LNCaP clone FGC (cell line): ENCODE results near the gene TOP2A.
"Not testable (repeated sequence)": the region's sequence is repeated elsewhere in the genome, so short reads cannot be mapped to it uniquely, and the experiment has no call there.

Source experiments
- DNase-seq: peaks from one replicate; pipeline ENCODE4 v3.0.0-alpha.2; 2011; ENCODE audit warnings: low read depth
- H3K4me3 ChIP-seq: 2 replicates; pipeline ENCODE4 v1.5.1; 2011; ENCODE audit warnings: mild to moderate bottlenecking, low read depth, low read length, control low read depth
- TF ChIP-seq, protein P1 (sequence below): IDR thresholded peaks from 2 replicates; pipeline ENCODE4 v1.5.1; 2012; ENCODE audit warnings: mild to moderate bottlenecking; ENCODE audit not compliant: control insufficient read depth, insufficient read depth; ENCODE audit errors: extremely low read depth

Gene TOP2A

DNA sequence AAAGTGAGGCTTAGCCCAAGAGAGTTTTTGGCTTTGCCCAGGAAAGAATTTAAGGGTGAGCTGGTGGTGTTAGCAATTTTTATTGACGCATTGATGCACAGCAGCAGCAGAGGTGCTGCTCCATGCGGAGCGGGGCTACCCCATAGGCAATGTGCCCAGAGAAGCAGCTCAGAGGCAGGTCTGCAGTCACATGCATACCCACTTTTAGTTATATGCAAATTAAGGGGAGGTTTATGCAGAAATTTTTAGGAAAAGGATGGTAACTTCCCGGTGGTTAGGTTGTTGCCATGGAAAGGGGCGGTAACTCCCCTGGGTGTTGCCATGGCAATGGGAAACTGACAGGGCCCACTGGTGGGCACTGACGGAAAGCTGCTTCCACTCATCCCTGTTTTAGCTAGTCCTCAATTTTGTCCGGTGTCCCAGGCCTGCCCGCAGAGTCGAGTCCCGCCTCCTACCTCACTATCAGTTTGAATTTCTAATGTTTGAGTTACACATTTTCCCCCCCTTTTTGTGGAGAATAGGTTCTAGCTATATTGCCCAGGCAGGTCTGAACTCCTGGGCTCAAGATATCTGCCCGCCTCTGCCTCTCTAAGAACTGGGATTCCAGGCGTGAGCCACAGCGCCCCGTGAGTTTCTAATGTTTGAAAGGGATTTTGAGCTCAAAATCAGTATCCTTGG, 42.7 kb downstream of the TOP2A start:
- TF ChIP-seq, protein P1, sequence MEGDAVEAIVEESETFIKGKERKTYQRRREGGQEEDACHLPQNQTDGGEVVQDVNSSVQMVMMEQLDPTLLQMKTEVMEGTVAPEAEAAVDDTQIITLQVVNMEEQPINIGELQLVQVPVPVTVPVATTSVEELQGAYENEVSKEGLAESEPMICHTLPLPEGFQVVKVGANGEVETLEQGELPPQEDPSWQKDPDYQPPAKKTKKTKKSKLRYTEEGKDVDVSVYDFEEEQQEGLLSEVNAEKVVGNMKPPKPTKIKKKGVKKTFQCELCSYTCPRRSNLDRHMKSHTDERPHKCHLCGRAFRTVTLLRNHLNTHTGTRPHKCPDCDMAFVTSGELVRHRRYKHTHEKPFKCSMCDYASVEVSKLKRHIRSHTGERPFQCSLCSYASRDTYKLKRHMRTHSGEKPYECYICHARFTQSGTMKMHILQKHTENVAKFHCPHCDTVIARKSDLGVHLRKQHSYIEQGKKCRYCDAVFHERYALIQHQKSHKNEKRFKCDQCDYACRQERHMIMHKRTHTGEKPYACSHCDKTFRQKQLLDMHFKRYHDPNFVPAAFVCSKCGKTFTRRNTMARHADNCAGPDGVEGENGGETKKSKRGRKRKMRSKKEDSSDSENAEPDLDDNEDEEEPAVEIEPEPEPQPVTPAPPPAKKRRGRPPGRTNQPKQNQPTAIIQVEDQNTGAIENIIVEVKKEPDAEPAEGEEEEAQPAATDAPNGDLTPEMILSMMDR = no peak
- H3K4me3 ChIP-seq = no peak overlapping the region

DNA sequence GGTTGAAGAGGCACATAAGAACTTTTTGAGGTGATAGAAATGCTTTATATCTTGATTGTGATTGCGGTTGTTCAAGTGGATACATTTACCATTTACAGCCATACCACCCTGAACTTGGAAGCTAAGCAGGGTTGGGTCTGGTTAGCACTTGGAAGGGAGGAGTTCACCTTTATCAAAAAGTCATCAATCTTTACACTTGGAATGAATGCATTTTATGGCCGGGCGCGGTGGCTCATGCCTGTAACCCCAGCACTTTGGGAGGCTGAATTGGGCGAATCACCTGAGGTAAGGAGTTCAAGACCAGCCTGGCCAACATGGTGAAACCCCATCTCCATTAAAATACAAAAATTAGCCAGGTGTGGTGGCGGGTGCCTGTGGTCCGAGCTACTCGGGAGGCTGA, 43.7 kb downstream of the TOP2A start:
- DNase-seq = no peak
- no peak overlapping the region for H3K4me3 ChIP-seq
- TF ChIP-seq, protein P1 = no peak

More for the DNA sequence above, 42.7 kb downstream of the TOP2A start:
- no peak for DNase-seq

DNA sequence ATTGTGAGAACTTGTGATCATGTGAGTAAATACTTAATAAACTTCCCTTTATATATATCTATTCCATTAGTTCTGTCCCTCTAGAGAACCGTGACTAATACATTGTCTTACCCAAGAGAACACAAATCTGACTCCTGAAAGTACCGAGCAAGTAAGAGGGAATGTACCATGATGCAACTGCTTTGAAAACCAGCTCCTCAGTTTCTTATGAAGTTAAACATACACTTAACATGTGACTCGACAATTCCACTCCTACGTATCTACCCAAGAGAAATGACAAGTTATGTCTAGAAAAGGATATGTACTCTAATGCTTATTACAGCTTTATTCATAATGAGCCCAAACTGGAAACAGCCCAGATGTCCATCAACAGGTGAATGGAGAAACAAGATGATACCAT, 44.4 kb downstream of the TOP2A start:
- H3K4me3 ChIP-seq = no peak overlapping the region
- TF ChIP-seq, protein P1 = no peak
- no peak for DNase-seq

DNA sequence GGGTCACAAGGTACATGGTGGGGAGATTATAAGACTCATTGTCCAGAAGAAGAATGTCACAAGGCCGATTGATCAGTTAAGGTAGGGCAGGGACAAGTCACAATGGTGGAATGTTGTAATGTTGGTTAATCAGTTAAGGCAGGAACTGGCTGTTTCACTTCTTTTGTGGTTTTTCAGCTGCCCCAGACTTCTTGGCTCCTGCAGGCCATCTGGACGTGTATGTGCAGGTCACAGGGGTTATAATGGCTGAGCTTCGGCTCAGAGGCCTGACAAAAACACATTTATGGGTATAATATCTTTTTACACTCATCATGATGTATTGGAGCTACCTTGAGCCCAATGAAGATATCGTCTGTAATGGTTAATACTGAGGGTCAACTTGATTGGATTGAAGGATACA, 45.1 kb downstream of the TOP2A start:
- not testable (repeated sequence) for H3K4me3 ChIP-seq, DNase-seq

DNA sequence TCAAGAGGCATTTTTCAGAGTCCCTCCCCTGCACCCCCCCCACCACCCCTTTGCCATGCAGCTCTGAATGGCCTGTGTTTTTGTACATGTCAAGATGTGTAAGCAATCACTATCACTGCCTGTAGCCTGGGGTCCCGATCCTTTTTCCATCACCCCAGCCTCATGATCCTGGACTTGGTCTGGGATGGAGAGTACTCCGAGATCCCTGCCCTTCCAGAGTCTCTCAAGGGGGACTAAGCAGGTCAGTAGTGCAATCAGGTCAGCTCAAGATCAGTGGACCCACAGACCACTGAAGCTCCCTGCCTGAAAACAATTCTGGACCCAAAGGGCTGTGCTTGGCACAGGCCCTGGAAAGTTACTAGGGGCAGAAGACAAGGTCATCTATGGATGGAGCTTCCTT, 45.7 kb downstream of the TOP2A start:
- H3K4me3 ChIP-seq = no peak overlapping the region

DNA sequence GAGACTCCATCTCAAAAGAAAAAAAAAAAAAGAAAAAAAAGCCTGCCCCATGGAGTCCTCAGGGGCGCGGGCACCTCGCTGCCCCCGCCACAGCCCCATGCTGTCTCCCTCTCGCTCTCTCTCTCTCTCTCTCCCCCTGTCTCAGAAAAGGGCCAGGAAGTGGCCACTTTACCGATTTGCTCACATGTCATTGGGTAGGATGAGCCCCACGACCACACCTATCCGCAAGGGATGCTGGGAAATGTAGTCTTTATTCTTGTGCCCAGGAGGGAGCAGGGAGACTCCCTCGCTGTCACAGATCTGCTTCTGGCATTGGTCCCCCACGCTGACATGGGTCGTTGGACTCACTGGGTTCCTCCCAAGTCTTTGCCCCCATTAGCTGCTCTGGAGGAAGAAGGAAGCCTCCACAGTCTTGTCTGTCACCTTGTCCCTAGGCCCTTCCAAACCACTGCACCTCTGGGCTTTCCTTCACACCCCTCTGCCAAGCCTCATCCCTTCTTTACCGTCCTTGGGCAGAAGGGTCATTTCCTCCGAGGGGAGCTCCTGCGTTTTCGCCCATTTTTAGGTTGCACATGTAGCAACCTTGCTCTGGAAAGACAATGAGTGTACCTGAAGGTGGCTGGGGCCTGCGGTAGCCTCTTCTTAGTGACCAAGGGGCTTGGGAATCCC, 46.3 kb downstream of the TOP2A start:
- TF ChIP-seq, protein P1 = no peak
- H3K4me3 ChIP-seq = no peak overlapping the region
- DNase-seq = no peak

More for the DNA sequence above, 45.7 kb downstream of the TOP2A start:
- TF ChIP-seq, protein P1 = no peak
- DNase-seq = no peak

DNA sequence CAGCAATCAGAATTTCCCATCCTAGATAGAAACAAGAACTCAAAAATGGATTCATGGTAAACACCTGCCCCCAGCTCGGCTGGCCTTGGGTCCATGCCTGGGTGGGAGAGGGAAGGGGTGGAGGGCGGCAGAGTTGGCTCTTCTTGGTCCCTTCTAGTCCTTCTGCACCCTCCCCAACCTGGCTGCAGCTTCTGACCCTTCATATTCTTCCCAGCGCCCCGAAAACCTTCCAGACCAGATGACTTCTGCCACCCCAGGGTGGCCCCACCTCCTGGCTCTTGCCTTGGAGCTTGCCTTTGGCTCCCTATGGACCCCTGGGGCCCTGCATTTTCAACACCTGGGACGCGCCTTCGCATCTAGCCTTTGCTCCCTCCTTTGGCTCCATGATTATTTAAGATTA, 47.8 kb downstream of the TOP2A start:
- no peak overlapping the region for H3K4me3 ChIP-seq
- no peak for DNase-seq
- TF ChIP-seq, protein P1 = no peak

DNA sequence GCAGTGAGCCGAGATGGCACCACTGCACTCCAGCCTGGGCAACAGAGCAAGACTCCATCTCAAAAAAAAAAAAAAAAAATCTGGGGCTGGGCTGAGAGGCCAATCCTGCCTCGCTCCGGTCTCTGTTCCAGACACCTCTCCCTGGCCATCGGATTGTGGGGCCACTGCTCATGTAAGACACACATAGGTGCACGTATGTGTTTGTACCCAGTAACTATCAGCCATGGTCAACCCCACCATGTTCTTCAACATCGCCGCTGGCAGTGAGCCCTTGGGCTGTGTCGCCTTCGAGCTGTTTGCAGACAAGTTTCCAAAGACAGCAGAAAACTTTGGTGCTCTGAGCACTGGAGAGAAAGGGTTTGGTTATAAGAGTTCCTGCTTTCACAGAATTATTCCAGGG, 50.0 kb downstream of the TOP2A start:
- DNase-seq, H3K4me3 ChIP-seq: not testable (repeated sequence)
